HG03097 (cell line): Measurements from ENCODE around the gene FEV.

ENCODE experiments used
- ATAC-seq: cut with Tn5 transposase; IDR thresholded peaks from one replicate; pipeline ENCODE4 v1.9.1; 2021; ENCODE audit not compliant: unreplicated experiment, low FRiP score

FEV gene

GRCh38 chr2:218995561-218995960 lies 10.6 kb upstream of the FEV start:
- ATAC-seq: no peak

DNA sequence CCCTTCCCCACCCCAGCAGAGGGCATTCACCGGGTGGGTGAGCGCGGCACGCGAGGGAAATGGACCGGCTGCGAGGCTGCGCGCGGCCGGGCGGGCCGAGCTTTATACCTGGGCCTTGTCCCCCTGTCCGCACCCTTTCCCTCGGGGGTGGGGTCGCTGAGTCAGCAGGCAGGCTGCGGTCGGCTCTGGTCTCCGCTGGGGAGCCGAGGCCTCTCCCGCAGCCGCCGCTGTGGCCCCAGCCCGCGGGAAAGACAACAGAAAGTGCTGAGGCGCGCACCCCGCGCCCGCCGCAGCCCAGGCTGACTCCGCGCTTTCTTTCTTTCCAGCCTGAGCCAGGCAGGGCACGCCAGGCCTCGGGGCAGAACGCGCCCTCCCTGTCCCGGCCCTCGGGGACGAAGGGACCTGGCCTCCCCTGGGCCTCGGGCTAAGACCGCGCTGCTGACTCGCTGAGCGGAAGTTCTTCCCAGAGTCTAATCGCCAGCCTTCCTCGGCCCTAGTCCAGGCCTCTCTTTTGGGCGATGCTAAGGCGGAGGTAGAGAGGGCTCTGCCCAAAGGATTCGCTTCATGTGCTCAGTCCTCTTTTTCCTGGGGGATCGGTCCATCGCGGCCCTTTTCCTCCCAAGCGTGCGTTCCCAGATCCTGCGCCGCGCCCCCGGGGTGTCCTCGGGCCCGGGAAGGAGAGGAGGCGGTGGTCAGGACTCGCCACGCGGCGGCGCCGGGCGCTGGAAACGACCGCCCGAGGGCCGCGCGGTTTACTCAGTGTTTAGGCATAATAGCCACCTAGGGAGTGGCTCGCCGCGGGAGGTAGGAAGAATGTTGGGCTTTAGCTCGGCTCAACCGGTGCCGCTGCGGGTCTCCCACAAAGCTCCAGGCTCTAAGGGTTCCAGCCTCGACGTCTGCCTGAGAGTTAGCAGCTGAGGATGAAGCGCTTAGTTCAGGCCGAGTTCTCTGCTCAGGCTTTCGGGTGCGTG lies 8.6 kb upstream of the FEV start, which contains the start of gene CRYBA2:
Gene CRYBA2, minus strand, starts transcription at position 78 of the 971 bp plus-strand sequence. CDS start 246 bp downstream, outside the sequence.
- no peak for ATAC-seq

DNA sequence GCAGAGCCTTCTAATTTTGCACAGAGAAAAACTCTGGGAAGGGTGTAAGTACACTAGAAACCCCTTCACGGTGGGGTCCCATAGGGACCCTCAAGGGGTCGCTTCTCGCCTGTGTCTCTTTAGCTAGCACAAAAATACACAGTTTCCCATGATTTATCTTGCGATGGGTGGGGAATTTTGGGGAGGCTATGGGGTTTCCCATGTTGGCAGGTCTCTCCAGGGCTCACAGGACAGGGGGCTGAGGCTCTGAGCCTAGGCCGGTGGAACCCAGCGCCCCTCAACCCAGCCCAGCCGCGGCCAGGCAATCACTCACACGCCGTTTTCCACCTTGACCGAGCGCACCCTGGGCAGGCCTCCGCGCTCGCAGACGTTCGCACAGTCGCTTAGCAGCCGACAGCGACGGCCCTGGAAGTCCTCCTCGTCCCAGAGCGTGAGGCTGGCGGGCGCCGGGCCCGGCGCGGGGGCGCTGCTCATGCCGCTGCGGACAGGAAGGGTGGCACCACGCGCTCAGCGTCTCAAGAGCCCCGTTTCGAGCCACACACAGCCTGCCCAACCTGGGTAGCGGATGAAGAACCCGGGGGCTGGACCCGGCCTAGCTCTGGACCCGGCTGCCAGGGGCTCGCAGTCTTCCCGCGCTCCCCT lies 7.8 kb upstream of the FEV start:
- ATAC-seq: no peak

DNA sequence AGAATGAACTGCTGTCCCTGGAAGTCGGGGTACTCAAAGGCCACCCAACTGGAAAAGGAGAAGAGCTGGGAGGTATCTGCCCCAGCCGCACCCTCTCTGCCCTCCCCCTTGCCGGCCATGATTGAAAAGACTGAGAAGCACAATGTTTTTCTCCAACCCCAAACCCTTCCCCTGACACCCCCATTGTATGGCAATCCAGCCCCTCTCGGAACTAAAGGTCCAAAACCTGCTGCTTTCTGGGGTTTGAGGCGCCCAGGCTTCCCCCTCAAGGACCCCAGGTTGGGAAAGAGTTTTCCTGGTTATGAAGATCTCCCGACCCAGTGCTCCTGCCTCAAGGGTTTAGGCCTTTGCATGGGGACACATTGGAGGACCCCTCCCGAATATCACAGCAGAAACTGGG lies 7.2 kb upstream of the FEV start:
- ATAC-seq: no peak

DNA sequence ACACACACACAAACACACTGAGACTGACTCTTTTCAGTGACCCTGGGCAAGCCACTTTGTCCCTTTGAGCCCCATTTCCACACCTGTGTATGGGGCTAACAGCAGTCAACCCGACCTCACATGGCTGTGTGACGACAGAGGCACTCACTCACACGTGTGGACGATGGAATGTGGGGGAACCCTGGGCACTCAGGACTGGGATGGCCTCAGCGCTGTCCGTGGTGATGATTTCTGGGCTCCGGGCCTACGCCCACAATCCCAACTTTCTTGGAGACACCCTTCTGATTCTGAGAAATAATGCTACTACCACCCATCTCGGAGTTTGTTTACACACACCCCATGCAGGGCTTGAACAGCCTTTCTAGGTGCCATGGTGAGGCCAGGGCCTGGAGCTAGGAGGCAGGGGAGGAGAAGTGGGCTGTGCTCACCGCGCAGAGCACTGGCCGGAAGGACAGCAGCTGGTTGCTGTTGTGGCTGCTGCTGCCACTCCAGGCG lies 6.7 kb upstream of the FEV start:
- ATAC-seq: no peak

DNA sequence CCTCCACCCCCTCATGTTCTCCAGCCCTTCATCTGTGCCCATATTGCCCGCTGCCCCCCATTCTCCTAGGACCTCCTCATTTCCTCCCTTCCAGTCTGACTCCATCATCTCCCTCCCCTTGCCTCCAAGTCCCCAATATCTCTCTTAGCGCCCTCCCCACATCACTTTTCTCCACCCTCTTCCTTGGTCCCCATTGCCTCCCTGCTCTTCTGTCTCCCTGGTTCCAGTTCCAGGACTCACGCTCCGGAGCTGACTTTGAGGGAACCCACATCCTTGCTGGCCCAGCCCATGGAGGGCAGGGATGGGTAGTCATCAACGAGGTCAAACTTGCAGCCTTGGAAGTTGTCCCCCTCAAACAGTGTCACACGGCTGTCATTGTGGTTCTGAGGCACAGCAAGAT lies 5.6 kb upstream of the FEV start:
- ATAC-seq: no peak

DNA sequence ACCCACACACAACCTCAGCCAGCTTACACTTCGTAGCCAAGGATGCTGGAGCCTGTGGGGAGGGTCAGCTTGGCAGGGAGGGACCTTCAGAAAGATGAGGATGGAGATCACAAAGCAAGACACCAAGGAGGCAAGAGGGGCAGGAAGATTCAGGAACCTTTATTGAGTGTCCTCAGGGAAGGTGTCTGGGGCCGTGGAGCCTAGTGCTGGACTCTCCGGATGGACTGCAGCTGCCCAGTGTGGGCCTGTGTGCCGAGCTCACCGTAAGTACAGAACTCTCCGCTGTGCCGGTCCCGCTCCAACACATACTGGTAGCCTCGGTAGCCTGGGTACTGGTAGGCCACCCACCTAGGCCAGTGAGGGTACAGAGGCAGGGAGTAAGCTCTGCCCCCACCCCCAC lies 5.1 kb upstream of the FEV start:
- ATAC-seq: no peak

GRCh38 chr2:218988650-218989049 lies 3.7 kb upstream of the FEV start:
- no peak for ATAC-seq

DNA sequence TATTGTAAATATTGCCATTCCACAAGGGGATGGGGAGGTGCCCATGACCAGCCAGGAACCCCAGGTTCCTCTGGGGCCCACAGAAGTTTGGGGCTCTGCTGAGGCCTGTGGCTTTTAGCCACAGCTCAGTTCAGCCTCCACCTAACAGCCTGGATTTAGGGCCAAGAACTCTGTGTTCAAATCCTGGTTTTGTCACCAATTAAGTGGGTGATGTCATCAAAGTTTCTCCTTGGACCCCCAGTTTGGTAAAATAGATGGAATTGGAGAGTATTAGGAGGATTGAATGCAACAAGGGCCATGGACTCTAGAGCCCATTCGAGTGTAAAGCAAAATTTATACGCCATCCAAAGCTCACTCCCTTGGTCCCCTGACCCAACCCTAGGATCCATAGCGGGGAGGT lies 3.2 kb upstream of the FEV start:
- ATAC-seq: no peak

DNA sequence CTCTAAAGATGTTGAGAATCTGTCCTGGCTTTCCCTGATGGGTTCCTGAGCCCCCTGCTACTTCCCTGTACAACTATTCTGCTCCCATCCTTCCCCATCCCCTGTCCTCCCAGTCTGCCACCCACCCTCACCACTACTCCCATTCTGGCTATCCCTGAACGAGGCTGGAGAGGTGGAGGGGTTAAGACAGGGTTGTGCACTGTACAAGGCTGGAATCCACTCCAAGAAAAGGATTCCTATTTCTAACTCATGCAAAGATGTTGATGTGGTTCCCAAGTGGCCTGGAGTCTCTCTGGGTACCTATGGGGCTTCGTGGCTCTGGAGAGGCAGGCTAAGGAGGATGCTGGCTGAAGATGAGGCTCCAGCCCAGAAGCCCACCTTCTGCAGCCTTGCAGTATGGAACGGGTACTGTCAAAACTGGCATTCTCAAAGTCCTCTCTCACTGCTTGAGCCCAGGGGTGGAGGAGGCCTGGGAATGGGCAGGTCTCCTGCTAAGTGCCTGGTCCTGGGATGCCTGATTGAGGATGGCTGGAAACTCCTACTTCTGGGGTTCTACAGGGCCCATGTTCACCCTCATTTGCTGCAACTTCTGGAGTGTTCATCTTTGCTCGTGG lies 1.3 kb upstream of the FEV start:
- ATAC-seq: no peak

DNA sequence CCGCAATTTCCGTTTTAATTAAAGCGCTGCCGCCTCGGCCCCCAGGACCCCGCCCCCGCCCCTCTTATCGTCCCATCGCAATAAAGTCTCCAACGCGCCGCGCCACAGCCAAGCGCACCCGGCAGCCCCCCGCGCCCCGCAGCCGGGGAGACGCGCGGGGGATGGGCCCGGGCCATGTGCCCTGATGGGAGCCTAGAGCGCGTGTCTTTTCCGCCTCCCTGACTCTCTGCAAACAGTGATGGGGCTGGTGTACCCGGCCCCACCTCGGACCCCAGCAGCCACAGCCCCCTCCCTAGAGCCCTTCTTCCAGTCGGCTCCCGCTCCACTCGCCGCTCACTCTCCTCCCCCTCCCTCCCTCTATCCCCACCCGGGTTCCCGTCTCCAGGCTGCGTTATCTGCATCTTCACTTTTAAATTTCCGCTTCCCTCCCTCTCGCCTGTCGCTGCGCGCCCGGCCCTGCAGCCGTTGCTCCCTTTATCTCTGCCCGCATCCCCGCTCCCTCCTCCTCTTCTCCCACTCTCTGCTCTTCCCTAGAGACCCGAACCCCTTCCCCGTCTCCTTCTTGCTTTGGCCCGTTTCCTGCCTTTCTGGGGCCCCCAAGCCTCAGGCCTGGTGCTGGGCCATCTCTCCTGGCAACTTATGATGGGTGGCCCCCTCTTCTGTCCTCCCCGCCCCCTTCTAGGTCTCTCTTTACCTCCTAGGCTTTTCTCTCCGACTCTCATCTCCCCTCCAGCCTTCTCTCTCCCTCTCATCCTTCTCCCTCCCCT lies 524 bp upstream of the FEV start:
- no peak for ATAC-seq

DNA sequence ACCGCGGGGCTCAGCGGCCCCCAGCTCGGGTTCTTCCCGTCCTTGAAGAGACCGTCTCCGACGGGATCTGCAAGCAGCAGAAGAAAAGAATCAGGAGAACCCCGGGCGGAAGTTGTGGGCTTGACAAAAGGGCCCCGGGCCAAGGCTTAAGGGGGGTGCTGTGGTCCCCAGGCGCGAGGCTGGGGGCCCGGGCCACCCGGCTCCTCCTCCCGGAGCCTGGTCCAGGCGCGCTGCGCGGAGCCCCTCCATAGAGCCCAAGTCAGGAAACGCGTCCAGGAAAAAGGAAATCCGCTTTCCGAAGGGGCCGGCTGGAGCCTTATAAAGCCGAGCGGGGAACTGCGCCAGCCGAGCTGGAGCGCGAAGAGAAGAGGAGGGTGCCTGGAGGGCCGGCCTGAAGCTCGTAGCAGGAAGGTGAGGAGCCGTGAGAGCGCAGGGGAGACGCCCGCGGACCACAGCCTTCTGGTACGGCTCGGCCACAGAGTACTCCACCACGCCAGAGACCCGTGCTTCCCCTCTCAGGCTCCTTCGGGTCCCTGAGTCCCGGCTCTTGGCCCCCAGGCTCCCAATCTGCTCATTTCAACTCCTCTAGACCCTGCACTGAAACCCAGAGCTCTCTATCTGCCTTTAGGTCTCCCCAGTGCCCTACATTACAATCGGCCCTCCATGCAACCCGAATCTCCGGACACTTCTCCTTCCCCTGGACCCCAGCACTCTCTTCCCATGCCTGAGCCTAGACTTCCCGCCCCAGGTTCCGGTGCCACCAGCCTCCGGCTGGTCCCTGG lies 554 bp downstream of the FEV start:
- ATAC-seq: no peak

DNA sequence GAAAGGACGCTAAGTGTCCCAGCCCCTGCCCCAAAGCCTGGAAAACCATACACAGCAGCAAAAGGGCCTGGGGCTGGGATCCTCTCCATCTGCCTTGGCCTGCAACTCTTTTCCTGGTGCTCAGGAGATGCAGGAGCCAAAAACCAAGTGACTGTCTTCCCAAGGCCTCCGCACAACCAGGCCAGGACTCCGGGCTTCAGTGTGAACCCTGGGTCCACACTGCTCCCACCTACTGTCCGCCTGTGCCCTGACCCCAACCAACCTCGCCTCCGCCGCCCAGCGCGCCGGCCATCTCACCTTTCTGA lies 1.1 kb downstream of the FEV start:
- no peak for ATAC-seq

DNA sequence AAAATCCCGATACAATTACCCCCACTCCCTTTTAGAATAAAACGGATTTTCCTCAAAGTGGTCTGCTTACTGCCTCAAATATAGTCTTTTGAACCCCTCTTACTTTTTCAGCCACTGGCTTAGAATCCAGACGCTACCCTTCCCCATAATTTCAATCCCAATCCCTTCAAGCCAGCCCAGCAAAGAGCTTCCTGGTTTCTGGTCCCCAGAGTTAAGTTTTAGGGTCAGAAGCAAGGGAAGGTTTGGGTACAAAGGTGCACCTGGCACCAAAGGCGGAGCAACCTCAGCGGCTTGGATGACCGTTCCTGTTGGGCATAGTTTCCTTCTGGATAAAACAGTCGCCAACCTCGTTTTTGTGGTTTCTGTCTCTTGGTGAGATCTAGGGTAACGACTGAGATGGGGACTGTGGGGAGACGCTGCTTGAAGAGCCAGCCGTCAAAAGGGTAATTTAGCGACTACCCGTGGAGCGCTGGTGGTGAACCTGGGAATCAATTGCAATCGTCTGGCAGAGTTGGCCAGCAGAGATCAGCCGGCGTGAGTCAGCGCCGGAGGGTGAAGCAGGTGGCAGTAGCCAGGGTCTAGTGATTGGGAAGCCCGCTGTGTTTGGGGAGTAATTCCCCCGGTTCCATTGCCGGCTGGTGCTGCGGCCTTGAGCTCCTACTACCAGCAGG lies 1.6 kb downstream of the FEV start:
- no peak for ATAC-seq

DNA sequence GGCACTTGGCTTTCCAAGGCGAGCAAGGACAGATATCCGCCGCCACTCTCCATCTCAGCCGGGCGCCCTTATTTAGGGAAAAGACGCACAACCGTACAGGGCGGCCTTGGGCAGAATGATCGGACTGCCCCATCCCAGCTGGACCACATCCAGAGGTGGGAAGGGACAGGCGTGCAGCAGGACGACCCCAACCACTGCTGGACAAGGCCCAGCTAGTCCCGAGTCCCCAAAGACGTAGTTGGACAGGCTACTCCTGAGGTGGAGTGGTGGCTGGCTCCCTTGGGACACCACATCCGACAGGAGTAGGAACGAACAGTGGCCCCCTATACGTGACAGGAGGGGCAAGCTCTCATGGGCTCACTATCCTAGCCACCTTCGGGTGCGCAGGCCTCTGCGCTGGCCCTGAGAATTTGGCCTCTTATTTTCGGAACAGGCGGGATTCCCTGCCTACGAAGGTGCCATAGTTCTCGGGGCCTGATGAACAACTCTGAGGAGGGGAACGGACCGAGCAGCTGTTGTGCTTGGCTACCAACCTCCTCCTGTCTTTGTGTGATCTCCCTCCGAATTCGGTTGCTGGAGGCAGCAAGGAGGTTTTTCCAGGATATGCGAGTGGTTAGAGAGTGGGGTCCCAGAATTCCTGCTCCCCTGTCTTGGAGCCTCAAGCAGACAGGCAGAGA lies 2.3 kb downstream of the FEV start:
- no peak for ATAC-seq

DNA sequence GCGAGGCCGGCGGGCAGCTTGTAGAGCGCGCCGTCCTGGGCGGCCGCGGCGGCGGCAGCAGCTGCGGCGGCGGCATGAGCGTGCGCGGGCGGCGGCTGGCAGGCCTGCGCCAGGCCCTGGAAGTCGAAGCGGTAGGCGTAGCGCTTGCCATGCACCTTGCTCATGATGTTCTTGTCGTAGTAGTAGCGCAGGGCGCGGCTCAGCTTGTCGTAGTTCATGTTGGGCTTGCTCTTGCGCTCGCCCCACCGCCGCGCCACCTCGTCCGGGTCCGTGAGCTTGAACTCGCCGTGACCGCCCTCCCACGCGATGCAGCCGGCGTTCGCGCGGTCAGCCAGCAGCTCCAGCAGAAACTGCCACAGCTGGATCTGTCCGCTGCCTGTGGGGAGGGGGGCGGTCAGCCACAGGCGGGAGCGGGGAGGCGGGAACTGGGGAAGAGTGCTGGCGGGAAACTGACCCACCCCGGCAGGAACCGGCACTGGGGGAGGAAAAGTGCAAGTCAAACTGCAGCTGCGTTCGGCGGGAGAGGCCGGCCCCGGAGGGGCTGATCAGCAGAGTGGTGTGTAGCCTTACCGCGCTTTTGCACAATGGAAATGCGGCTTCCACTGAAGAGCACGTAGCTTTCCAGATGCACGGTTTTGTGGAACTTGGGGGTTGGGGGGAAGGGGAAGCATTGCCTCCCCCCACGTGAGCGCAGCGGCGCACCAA lies 3.0 kb downstream of the FEV start:
- no peak for ATAC-seq

GRCh38 chr2:218981390-218981880 lies 3.5 kb downstream of the FEV start:
- ATAC-seq: no peak

DNA sequence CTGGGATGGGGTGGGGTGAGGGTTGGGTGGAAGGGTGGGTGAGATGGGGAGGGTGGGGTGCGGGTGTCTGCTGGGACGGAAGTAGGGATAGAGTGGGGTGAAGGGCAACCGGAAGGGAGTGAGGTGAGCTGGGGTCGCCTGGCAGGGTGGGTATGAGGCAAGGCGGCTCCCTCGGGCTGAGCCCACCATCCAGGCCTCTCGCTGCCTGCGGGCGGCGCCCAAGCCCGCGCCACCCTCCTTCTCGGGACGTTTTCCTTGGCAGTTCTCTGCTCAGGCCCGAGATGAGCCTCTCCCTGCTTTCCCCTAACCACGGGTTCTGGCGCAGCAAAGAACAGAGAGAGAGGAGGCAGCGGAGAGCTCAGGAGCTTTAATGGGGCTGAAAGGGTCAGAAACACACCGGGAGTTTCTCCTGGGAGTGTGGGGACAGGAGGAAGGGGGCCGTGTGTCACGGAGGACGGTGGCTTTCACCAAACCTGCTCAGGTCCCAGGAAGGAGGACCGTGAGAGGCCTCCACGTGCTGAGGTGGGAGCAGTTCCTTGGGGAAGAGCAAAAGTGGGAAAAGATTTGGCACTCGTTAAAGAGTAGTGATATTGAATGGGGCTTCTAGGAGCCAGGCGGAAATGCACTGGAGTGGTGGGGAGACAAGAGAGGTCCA lies 4.1 kb downstream of the FEV start:
- no peak for ATAC-seq
